Vagina (tissue), 2 donors: ENCODE results near the gene CBX4. TPM values are rescaled to one million over a fixed set of nuclear protein-coding genes. Genes with fewer than 3 reads are reported as not detected.

Source experiments
- DNase-seq, 2 donors: peaks; one replicate each; pipeline ENCODE4 v3.0.0-alpha.2; 2017; ENCODE audit errors: extremely low spot score in 2 of 2
- H3K27ac ChIP-seq: fragments of 200-600 bp; sonication (generic); one replicate; pipeline ENCODE4 v1.5.1; 2019
- H3K27me3 ChIP-seq: fragments of 200-600 bp; sonication (generic); one replicate; pipeline ENCODE4 v1.5.1; 2019
- H3K36me3 ChIP-seq, 2 donors: fragments of 200-600 bp; sonication (generic); one replicate each; pipeline ENCODE4 v1.5.1; 2017 to 2019
- H3K4me1 ChIP-seq: fragments of 200-600 bp; sonication (generic); one replicate; pipeline ENCODE4 v1.5.1; 2019
- H3K4me3 ChIP-seq, 2 donors: fragments of 200-600 bp; sonication (generic); 1 replicate in 1 of 2; 2 replicates in 1 of 2; pipeline ENCODE4 v1.5.1; 2016 to 2019
- H3K9me3 ChIP-seq: fragments of 200-600 bp; sonication (generic); one replicate; pipeline ENCODE4 v1.5.1; 2019
- POLR2A ChIP-seq, 2 donors: fragments of 450-650 bp; IDR thresholded peaks; one replicate each; pipeline ENCODE4 v1.6.1; 2017; ENCODE audit warnings: antibody characterized with exemption in 2 of 2, mild to moderate bottlenecking in 2 of 2, moderate library complexity in 2 of 2
- POLR2AphosphoS5 ChIP-seq, 2 donors: sonication (generic); formaldehyde crosslinking; IDR thresholded peaks; one replicate each; pipeline ENCODE4 v1.9.0; 2017; ENCODE audit warnings: antibody characterized with exemption in 2 of 2, mild to moderate bottlenecking in 2 of 2, low read depth in 1 of 2; ENCODE audit not compliant: insufficient read depth in 1 of 2
- intact Hi-C: fragments of 100-400 bp; cut with DNase I; formaldehyde crosslinking; loops from one replicate; pipeline ENCODE4 v1.15.1; 2023
- total RNA-seq: library from RNA; depleted of rRNA; stranded (reverse); fragments of >200 nt; gene quantifications from one replicate; pipeline ENCODE4 v1.2.3, GENCODE V29; 2016
- TF ChIP-seq, protein P1 (sequence below), 3 experiments: fragments of 450-650 bp in 2 of 3; fragments of 200-600 bp in 1 of 3; sonication (generic) in 1 of 3; IDR thresholded peaks; one replicate each; pipeline ENCODE4 v1.5.1; 2017 to 2019; ENCODE audit warnings: antibody characterized with exemption in 3 of 3, mild to moderate bottlenecking in 2 of 3, moderate library complexity in 2 of 3

The CBX4 gene
- total RNA-seq, 1 donor from 2014 or later: 13.0 TPM

DNA sequence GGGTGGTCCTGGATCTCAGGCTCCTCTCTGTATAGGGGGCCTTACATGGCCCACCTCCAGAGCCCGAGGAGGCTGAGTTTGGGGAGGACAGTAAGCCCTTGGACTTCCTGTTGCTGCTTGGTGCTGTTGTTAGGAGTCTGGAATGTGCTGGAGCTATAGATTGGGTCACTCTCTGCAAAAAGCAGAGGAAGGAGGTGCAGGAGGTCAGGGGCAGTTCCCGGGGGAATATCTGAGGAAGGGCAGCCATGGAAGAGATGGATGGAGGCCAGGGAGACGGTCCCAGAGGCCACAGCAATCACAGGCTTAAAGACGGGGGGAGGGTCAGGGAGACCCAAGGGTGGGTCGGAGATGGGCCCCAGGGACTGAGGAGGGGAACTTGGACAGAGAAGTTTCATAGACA, 23.0 kb upstream of the CBX4 start:
- no peak for TF ChIP-seq POLR2A (IDR thresholded peaks at IDR 0.05)
- TF ChIP-seq, protein P1, sequence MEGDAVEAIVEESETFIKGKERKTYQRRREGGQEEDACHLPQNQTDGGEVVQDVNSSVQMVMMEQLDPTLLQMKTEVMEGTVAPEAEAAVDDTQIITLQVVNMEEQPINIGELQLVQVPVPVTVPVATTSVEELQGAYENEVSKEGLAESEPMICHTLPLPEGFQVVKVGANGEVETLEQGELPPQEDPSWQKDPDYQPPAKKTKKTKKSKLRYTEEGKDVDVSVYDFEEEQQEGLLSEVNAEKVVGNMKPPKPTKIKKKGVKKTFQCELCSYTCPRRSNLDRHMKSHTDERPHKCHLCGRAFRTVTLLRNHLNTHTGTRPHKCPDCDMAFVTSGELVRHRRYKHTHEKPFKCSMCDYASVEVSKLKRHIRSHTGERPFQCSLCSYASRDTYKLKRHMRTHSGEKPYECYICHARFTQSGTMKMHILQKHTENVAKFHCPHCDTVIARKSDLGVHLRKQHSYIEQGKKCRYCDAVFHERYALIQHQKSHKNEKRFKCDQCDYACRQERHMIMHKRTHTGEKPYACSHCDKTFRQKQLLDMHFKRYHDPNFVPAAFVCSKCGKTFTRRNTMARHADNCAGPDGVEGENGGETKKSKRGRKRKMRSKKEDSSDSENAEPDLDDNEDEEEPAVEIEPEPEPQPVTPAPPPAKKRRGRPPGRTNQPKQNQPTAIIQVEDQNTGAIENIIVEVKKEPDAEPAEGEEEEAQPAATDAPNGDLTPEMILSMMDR (IDR thresholded peaks at IDR 0.05): no peak
- no peak for TF ChIP-seq POLR2AphosphoS5 (IDR thresholded peaks at IDR 0.05; ENCODE audit: insufficient read depth in 1 of 2, low read depth in 1 of 2)
- H3K36me3 ChIP-seq: no peaks in the 10 kb centered on the region
- H3K4me3 ChIP-seq: no peak overlapping the region
- H3K27me3 ChIP-seq: no peaks in the 10 kb centered on the region
- no peak for DNase-seq
- no peak overlapping the region for H3K27ac ChIP-seq
- intact Hi-C loops: no loop called here
- no peaks in the 10 kb centered on the region for H3K4me1 ChIP-seq
- H3K9me3 ChIP-seq: no peaks in the 10 kb centered on the region

DNA sequence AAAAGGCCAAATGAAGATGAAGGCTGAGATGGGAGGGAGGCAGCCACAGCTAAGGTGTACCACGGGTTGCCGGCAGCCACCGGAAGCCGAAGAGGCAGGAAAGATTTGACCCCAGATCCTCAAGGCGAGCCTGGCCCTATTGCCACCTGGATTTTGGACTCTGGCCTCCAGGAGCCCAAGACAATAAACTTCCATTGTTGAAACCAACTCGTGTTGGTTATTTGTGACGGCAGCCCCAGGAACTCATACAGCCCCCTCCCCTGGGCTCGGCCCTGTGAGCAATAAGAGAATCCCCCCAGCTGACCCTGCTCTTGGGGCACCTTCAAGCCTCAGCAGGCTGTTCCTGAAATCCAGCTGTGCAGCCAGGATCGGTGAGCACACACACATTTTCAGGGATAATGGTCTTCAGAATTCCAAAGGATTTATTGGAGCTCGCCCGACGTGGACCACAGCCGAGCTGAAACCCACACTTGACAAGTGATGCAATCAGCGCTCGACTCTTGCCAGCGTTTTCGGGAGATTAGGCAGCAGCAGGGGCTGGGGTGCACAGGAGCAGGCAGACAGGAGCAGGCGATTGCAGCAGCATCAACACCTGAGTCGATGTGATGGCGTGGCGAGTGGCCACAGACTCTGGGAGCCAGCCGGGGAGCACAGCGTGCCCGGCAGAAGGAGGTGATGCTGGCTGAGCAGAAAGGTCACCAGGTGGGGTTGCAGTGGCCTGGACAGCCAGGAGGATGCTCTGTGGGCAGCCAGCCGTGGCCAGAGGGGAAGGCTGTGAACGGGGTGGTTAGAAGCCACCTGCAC, 22.4 kb upstream of the CBX4 start:
- no peaks in the 10 kb centered on the region for H3K9me3 ChIP-seq
- no peaks in the 10 kb centered on the region for H3K27me3 ChIP-seq
- intact Hi-C loops: no loop called here
- DNase-seq: no peak
- no peaks in the 10 kb centered on the region for H3K4me1 ChIP-seq
- no peak overlapping the region for H3K4me3 ChIP-seq
- H3K27ac ChIP-seq: no peak overlapping the region
- H3K36me3 ChIP-seq: no peaks in the 10 kb centered on the region
- no peak for TF ChIP-seq POLR2A (IDR thresholded peaks at IDR 0.05)
- TF ChIP-seq, protein P1 (IDR thresholded peaks at IDR 0.05): no peak
- TF ChIP-seq POLR2AphosphoS5 (IDR thresholded peaks at IDR 0.05; ENCODE audit: insufficient read depth in 1 of 2, low read depth in 1 of 2): no peak

DNA sequence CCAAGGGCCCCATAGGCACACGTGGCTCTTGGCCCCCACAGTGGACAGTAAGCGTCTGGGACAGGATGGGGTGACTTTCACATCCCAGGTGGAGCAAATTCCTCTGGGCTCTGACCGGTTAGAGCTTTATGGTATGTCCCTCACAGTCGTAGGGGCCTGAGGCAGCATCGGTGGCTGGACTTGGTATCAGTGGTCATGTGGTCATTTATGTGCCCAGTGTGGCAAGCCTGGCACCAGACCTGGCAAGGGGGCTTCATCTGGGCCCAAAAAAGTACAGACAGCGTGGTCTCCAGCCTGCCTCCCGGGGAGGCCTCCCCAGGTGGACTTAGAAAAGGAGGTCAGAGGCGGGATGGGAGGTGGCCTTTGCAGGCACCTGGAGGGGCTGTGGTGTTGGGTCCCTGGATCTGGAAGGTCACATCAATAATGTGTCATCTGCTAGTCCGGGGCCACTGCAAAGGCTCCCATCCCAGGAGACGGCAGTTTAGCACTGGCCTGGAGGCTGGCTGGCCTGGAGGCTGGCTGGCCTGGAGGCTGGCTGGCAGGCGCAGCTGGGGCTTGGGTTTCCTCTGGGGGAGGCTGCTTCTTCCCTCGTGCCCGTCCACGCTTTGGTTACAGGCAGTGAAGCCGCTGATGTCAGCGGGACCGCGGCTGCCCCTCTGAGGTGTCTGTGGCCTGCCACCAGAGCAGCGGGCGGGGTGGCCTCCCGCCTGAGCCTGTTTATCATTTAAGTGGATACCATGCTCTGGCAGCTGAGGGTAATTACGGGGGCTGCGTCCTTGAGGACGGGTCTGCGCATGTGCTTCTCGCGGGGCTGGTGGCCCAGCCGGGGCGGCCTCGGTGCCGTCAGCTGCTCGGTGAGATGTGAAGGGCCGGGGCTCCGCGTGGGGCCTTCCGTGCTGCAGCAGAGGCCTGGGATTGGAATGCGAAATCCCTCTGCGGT, 20.7 kb upstream of the CBX4 start:
- intact Hi-C loops: no loop called here
- Histone ChIP-seq H3K27me3 (no peaks in the 10 kb centered on the region), H3K9me3 (no peaks in the 10 kb centered on the region), H3K27ac (no peak overlapping the region), H3K4me1 (no peaks in the 10 kb centered on the region), H3K36me3 (no peaks in the 10 kb centered on the region), H3K4me3 (no peak overlapping the region)
- DNase-seq: no peak
- TF ChIP-seq, protein P1 (IDR thresholded peaks at IDR 0.05): no peak
- no peak for TF ChIP-seq POLR2AphosphoS5 (IDR thresholded peaks at IDR 0.05; ENCODE audit: insufficient read depth in 1 of 2, low read depth in 1 of 2)
- no peak for TF ChIP-seq POLR2A (IDR thresholded peaks at IDR 0.05)

DNA sequence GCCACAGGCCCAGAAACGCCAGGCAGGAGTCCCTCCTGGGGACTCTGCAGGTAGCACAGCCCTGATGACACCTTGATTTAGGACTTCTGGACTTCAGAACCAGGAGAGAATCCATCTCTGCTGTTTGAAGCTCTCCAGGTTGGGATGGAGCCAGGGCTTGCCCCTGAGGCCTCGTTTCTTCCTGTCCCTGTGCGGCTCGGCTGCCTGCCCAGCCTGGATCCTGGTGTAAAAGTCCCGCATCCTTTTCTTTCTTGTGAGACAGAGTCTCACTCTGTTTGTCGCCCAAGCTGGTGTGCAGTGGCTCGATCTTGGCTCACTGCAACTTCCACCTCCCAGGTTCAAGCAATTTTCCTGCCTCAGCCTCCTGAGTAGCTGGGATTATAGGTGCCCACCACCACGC, 17.9 kb upstream of the CBX4 start:
- no peaks in the 10 kb centered on the region for H3K36me3 ChIP-seq
- no peaks in the 10 kb centered on the region for H3K9me3 ChIP-seq
- peaks cover 6% of the 10 kb centered on the region for H3K4me1 ChIP-seq
- no peak for TF ChIP-seq POLR2A (IDR thresholded peaks at IDR 0.05)
- no peak for TF ChIP-seq POLR2AphosphoS5 (IDR thresholded peaks at IDR 0.05; ENCODE audit: insufficient read depth in 1 of 2, low read depth in 1 of 2)
- TF ChIP-seq, protein P1 (IDR thresholded peaks at IDR 0.05): no peak
- no peak overlapping the region for H3K27ac ChIP-seq
- intact Hi-C loops: no loop called here
- no peak for DNase-seq
- H3K4me3 ChIP-seq: no peak overlapping the region
- no peaks in the 10 kb centered on the region for H3K27me3 ChIP-seq
